ENCODE data around the gene CCDC51.
"Not testable (repeated sequence)": the region's sequence is repeated elsewhere in the genome, so short reads cannot be mapped to it uniquely, and the experiment has no call there.

Gene CCDC51

DNA sequence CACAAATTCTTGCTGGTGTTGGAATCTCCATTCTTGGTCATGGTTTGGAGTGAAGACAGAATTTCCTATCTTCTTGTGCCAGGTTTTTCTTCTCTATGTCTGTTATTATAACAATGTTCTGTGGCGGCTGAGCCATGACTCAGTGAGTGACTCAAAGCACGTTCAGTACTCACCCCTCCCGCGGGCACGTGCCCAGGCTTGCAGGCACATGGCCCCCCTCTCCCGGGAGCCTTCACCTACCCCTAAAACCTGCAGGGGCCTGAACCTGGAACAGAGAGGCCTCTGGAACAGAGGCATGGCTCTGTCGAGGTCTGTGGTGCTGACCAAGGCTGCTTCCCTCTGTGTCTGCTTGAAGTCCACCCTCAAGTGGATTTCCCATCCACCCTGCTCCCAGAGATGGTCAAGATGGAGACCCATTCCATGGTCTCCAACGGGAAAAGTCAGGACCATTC lies 37.6 kb downstream of the CCDC51 start:
- CTCF ChIA-PET: interaction anchor here (0.8 to 16.0 kb wide), 14 partner anchors 9 to 156 kb away, joined by 3 to 749 read pairs (median 17); partner anchors contain the start of genes CCDC51, PLXNB1 and TMA7
- POLR2A ChIA-PET: interaction anchor here (2.1 kb wide), 1 partner anchor 34 kb away, joined by 10 read pairs; no protein-coding TSS in a partner anchor
- TF ChIP-seq, protein P1, sequence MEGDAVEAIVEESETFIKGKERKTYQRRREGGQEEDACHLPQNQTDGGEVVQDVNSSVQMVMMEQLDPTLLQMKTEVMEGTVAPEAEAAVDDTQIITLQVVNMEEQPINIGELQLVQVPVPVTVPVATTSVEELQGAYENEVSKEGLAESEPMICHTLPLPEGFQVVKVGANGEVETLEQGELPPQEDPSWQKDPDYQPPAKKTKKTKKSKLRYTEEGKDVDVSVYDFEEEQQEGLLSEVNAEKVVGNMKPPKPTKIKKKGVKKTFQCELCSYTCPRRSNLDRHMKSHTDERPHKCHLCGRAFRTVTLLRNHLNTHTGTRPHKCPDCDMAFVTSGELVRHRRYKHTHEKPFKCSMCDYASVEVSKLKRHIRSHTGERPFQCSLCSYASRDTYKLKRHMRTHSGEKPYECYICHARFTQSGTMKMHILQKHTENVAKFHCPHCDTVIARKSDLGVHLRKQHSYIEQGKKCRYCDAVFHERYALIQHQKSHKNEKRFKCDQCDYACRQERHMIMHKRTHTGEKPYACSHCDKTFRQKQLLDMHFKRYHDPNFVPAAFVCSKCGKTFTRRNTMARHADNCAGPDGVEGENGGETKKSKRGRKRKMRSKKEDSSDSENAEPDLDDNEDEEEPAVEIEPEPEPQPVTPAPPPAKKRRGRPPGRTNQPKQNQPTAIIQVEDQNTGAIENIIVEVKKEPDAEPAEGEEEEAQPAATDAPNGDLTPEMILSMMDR (IDR thresholded peaks at IDR 0.05; ENCODE audit: insufficient read depth, low read length, missing control alignments): no peak
- H3K4me3 ChIP-seq (ENCODE audit: low read depth, low read length): no peak overlapping the region
- DNase-seq (ENCODE audit: low read depth, low spot score): peak; percentile 51

DNA sequence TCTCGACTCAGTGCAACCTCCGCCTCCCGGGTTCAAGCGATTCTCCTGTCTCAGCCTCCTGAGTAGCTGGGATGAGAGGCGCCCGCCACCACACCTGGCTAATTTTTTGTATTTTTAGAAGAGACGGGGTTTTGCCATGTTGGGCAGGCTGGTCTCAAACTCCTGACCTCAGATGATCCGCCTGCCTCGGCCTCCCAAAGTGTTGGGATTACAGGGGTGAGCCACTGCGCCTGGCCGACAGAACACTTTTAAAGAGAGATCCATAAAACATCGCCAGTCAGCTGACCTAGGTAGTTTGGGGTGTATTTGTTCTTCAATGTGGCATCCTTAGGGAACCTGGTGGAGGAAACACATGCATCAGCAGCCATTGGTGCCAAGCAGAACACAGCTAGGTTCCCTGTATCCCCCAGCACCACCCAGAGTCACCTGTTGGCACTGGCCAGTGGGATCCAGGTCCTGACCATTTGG lies 38.5 kb downstream of the CCDC51 start:
- not testable (repeated sequence) for H3K4me3 ChIP-seq (ENCODE audit: low read depth, low read length); DNase-seq (ENCODE audit: low read depth, low spot score)
- ChIA-PET POLR2A (interaction anchor here (2.1 kb wide), 1 partner anchor 35 kb away, joined by 10 read pairs; no protein-coding TSS in a partner anchor), CTCF (interaction anchor here (0.6 to 16.0 kb wide), 49 partner anchors 8 to 340 kb away, joined by 3 to 749 read pairs (median 5); partner anchors contain the start of genes CCDC51, FBXW12, NME6 and PLXNB1)

DNA sequence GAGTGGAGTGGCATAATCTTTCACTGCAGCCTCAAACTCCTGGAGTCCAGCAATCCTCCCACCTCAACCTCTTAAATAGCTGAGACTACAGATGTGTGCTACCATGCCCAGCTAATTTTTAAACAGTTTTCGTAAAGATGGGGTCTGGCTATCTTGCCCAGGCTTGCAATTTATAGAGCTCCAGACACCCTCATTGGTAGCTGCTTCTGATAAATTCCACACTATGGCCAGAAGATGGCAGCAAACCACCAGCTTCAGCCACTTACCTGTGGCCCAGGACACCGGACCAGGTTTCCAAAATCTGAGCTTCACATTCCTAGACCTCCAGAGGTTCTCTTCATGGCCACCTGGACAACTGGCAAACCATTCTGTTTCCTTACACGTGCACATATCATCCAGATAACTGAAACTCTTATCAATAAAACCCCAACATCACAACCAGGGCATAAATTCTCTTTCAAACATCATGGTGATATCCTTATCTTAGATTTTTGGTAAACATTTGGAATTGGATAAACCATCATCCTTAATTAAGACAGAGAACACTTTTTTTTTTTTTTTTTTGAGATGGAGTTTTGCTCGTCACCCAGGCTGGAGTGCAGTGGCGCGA lies 39.0 kb downstream of the CCDC51 start:
- no peak overlapping the region for H3K4me3 ChIP-seq (ENCODE audit: low read depth, low read length)
- ChIA-PET CTCF (interaction anchor here (0.5 to 16.0 kb wide), 62 partner anchors 8 to 340 kb away, joined by 3 to 749 read pairs (median 4); partner anchors contain the start of genes ATRIP, CCDC51, FBXW12 and NME6), POLR2A (interaction anchor here (1.1 to 2.1 kb wide), 2 partner anchors 36 to 39 kb away, joined by 4 to 10 read pairs; partner anchors contain the start of genes CCDC51 and TMA7)
- no peak for DNase-seq (ENCODE audit: low read depth, low spot score)
- TF ChIP-seq, protein P1 (IDR thresholded peaks at IDR 0.05; ENCODE audit: insufficient read depth, low read length, missing control alignments): peak; percentile 64

DNA sequence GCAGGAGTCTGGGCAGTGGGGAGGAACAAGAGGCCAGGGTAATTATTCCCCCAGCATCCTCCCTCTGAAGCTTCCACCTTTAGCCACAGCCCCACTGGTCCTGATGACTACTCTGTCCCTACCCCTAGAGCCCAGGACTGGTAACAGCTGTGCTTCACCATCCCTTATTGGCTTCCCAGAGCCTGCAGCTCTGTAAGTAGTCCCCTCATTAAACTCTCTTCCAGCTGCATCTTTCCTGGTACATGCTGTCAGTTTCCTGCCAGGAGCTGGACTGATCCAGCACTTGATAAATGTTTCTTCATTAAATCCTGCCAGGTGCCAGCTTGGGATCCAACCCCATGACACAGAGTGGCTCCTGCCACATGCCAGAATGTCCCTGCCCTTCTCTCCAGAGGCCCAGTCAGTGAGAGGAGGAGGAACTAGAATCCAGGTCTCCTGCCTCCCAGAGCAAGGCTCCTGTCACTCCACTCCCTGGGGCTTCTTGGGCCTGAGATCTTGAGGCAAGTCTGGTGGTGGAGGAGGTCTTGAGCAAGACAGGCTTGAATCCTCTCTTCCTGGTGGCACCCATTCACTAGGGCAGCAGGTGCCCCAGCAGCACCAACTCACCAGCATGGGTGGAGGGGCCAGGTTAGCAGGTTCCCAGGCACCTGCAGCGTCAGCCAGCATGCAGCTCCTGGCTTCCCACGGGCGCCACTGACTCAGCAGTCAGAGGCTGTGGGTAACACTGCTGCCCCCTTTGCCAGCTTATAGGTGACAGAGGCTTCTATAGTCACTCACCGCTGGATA lies 40.3 kb downstream of the CCDC51 start:
- no peak for DNase-seq (ENCODE audit: low read depth, low spot score)
- ChIA-PET POLR2A (no interaction called here), CTCF (interaction anchor here (0.8 to 16.0 kb wide), 20 partner anchors 10 to 342 kb away, joined by 3 to 749 read pairs (median 9); partner anchors contain the start of genes CCDC51, PLXNB1 and TMA7)
- TF ChIP-seq, protein P1 (IDR thresholded peaks at IDR 0.05; ENCODE audit: insufficient read depth, low read length, missing control alignments): no peak
- H3K4me3 ChIP-seq (ENCODE audit: low read depth, low read length): no peak overlapping the region

GRCh38 chr3:48398701-48399386 lies 41.1 kb downstream of the CCDC51 start:
- DNase-seq (ENCODE audit: low read depth, low spot score): no peak
- CTCF ChIA-PET: interaction anchor here (0.8 to 16.0 kb wide), 8 partner anchors 9 to 153 kb away, joined by 3 to 749 read pairs (median 29); partner anchors contain the start of genes CCDC51, PLXNB1 and TMA7
- no peak overlapping the region for H3K4me3 ChIP-seq (ENCODE audit: low read depth, low read length)
- POLR2A ChIA-PET: no interaction called here
- TF ChIP-seq, protein P1 (IDR thresholded peaks at IDR 0.05; ENCODE audit: insufficient read depth, low read length, missing control alignments): no peak
